Smooth muscle cell (in vitro differentiated cells): Measurements from ENCODE around the gene MIEN1. TPM values are rescaled to one million over a fixed set of nuclear protein-coding genes. Genes with fewer than 3 reads are reported as not detected.

ENCODE experiments used
- DNase-seq: peaks from one replicate; lab custom pipeline; 2025; ENCODE audit not compliant: unreplicated experiment; lab: John Stamatoyannopoulos, UW
- H2AFZ ChIP-seq: fragments of 200-600 bp; sonication (generic); 2 replicates; pipeline ENCODE4 v1.6.0; 2016; ENCODE audit warnings: antibody characterized with exemption, low read depth, mild to moderate bottlenecking
- H3F3A ChIP-seq: fragments of 200-600 bp; sonication (generic); 2 replicates; pipeline ENCODE4 v1.6.0; 2017; ENCODE audit warnings: antibody characterized with exemption, low read depth
- H3K27ac ChIP-seq: fragments of 200-600 bp; sonication (generic); 2 replicates; pipeline ENCODE4 v1.5.1; 2016; ENCODE audit warnings: low read depth, mild to moderate bottlenecking
- H3K27me3 ChIP-seq: fragments of 200-600 bp; sonication (generic); 2 replicates; pipeline ENCODE4 v1.6.1; 2016; ENCODE audit warnings: low read depth, mild to moderate bottlenecking
- H3K36me3 ChIP-seq: fragments of 200-600 bp; sonication (generic); 2 replicates; pipeline ENCODE4 v1.5.1; 2016; ENCODE audit warnings: low read depth
- H3K4me1 ChIP-seq: fragments of 200-600 bp; sonication (generic); 2 replicates; pipeline ENCODE4 v1.5.1; 2016; ENCODE audit warnings: low read depth
- H3K4me2 ChIP-seq: fragments of 200-600 bp; sonication (generic); 2 replicates; pipeline ENCODE4 v1.6.0; 2016; ENCODE audit warnings: mild to moderate bottlenecking
- H3K4me3 ChIP-seq: fragments of 200-600 bp; sonication (generic); 2 replicates; pipeline ENCODE4 v1.5.1; 2016; ENCODE audit warnings: mild to moderate bottlenecking
- H3K79me2 ChIP-seq: fragments of 200-600 bp; sonication (generic); 2 replicates; pipeline ENCODE4 v1.6.0; 2016; ENCODE audit warnings: low read depth, mild to moderate bottlenecking
- H3K9ac ChIP-seq: fragments of 200-600 bp; sonication (generic); 2 replicates; pipeline ENCODE4 v1.6.0; 2016; ENCODE audit warnings: low read depth
- H3K9me3 ChIP-seq: fragments of 200-600 bp; sonication (generic); replicated peaks from 2 replicates; pipeline ENCODE4 v1.5.1; 2016; ENCODE audit warnings: low read depth
- H4K20me1 ChIP-seq: fragments of 200-600 bp; sonication (generic); 2 replicates; pipeline ENCODE4 v1.6.0; 2016; ENCODE audit warnings: low read depth
- CTCF ChIP-seq: fragments of 200-600 bp; sonication (generic); IDR thresholded peaks from 2 replicates; pipeline ENCODE4 v1.5.1; 2017; ENCODE audit warnings: borderline replicate concordance, mild to moderate bottlenecking, antibody characterized with exemption; ENCODE audit not compliant: insufficient read depth, poor library complexity, severe bottlenecking
- WGBS: methylation state at CpG from one replicate; pipeline ENCODE4 v1.1.7; 2016; ENCODE audit warnings: low lambda C conversion rate; 5-methylcytosine and 5-hydroxymethylcytosine counted together
- polyA plus RNA-seq: library from polyadenylated mRNA; unstranded; fragments of >200 nt; fragmentation: Nextera tagmentation; extraction: Ambion mirVana; gene quantifications from 2 replicates; pipeline ENCODE4 v1.2.1, GENCODE V29; 2016
- total RNA-seq: library from RNA; depleted of rRNA; stranded (reverse); fragments of >200 nt; gene quantifications from 2 replicates; pipeline ENCODE4 v1.2.3, GENCODE V29; 2014

MIEN1 gene
- total and polyA plus RNA-seq, 2 experiments from 2014 or later = 55.8 to 70.7 TPM

- Histone ChIP-seq H3K4me2 (peak within 1 kb of the TSS; percentile 87), H4K20me1 (no peaks in the 10 kb centered on the region), H3K9ac (no peak within 1 kb of the TSS), H2AFZ (peak within 1 kb of the TSS; percentile 62), H3K36me3 (no peaks in the 10 kb centered on the region), H3K4me3 (peak within 1 kb of the TSS; percentile 63), H3K79me2 (no peaks in the 10 kb centered on the region), H3K27ac (peak within 1 kb of the TSS; percentile 57), H3F3A (no peaks in the 10 kb centered on the region), H3K9me3 (no peaks in the 10 kb centered on the region), H3K27me3 (peaks cover 48% of the 10 kb centered on the region), H3K4me1 (peaks cover 16% of the 10 kb centered on the region)
- 5% methylated on average over 32 of the region's 34 CpGs for WGBS
- no peak for TF ChIP-seq CTCF
- no peak for DNase-seq
These were observed 7.6 kb upstream of the MIEN1 start, which contains the start of gene GRB7 for GRCh38 chr17:39737760-39738567. TSS of gene GRB7 (plus strand) at chr17:39737938. CDS start at chr17:39742302, 4,364 bp downstream.

GRCh38 chr17:39737206-39737759 lies 7.0 kb upstream of the MIEN1 start:
- Histone ChIP-seq H3K9ac (no peak overlapping the region), H2AFZ (no peak overlapping the region)
- TF ChIP-seq CTCF = no peak

GRCh38 chr17:39736319-39737165 lies 6.2 kb upstream of the MIEN1 start:
- no peaks in the 10 kb centered on the region for H3K79me2 ChIP-seq
- DNase-seq = no peak
- H3K4me2 ChIP-seq = no peak overlapping the region
- WGBS = 78% methylated on average over 10 of the region's 10 CpGs
- no peak overlapping the region for H3K9ac ChIP-seq
- no peaks in the 10 kb centered on the region for H3F3A ChIP-seq
- TF ChIP-seq CTCF = no peak
- H3K27ac ChIP-seq = no peak overlapping the region
- H3K4me3 ChIP-seq = peak overlapping the region; percentile 16
- H3K27me3 ChIP-seq = peaks cover 48% of the 10 kb centered on the region
- H2AFZ ChIP-seq = no peak overlapping the region
- no peaks in the 10 kb centered on the region for H3K36me3 ChIP-seq
- H3K9me3 ChIP-seq = no peaks in the 10 kb centered on the region
- H3K4me1 ChIP-seq = peaks cover 16% of the 10 kb centered on the region
- no peaks in the 10 kb centered on the region for H4K20me1 ChIP-seq

More at GRCh38 chr17:39737206-39737759, 7.0 kb upstream of the MIEN1 start:
- H3K27ac ChIP-seq = no peak overlapping the region
- H3K4me1 ChIP-seq = peaks cover 16% of the 10 kb centered on the region
- H3K27me3 ChIP-seq = peaks cover 48% of the 10 kb centered on the region
- H4K20me1 ChIP-seq = no peaks in the 10 kb centered on the region
- no peaks in the 10 kb centered on the region for H3K9me3 ChIP-seq
- 77% methylated on average over 12 of the region's 13 CpGs for WGBS
- H3F3A ChIP-seq = no peaks in the 10 kb centered on the region
- H3K4me3 ChIP-seq = peak overlapping the region; percentile 63
- no peaks in the 10 kb centered on the region for H3K79me2 ChIP-seq
- H3K36me3 ChIP-seq = no peaks in the 10 kb centered on the region
- DNase-seq = no peak
- H3K4me2 ChIP-seq = no peak overlapping the region
